H9 (cell line): ENCODE results near the gene PCDHGA3. TPM values are rescaled to one million over a fixed set of nuclear protein-coding genes. Genes with fewer than 3 reads are reported as not detected.

Experiments used
- DNase-seq: peaks from one replicate; pipeline ENCODE4 v3.0.0-alpha.2; 2017
- H2AFZ ChIP-seq: one replicate; pipeline ENCODE4 v1.6.1; 2013; ENCODE audit warnings: mild to moderate bottlenecking, low read length, control low read depth, moderate library complexity
- H2AK5ac ChIP-seq: 2 replicates; pipeline ENCODE4 v1.6.1; 2013; ENCODE audit warnings: low read length, control low read depth, mixed read lengths; ENCODE audit not compliant: insufficient read length
- H2BK120ac ChIP-seq: one replicate; pipeline ENCODE4 v1.6.1; 2013; ENCODE audit warnings: low read depth, mild to moderate bottlenecking, low read length, control low read depth, inconsistent platforms; ENCODE audit not compliant: poor library complexity, severe bottlenecking
- H2BK12ac ChIP-seq: 2 replicates; pipeline ENCODE4 v1.6.1; 2013; ENCODE audit warnings: low read length, control low read depth, mixed read lengths, low read depth; ENCODE audit not compliant: insufficient read length
- H2BK15ac ChIP-seq: 2 replicates; pipeline ENCODE4 v1.6.1; 2013; ENCODE audit warnings: low read depth, low read length, control low read depth
- H2BK20ac ChIP-seq: one replicate; pipeline ENCODE4 v1.6.1; 2013; ENCODE audit warnings: low read depth, mild to moderate bottlenecking, low read length, control low read depth, inconsistent platforms; ENCODE audit not compliant: poor library complexity, severe bottlenecking
- H2BK5ac ChIP-seq: 2 replicates; pipeline ENCODE4 v1.6.1; 2013; ENCODE audit warnings: low read length, control low read depth, mixed read lengths; ENCODE audit not compliant: insufficient read length
- H3K14ac ChIP-seq: 2 replicates; pipeline ENCODE4 v1.6.1; 2013; ENCODE audit warnings: low read length, control low read depth; ENCODE audit not compliant: insufficient read depth
- H3K18ac ChIP-seq: 2 replicates; pipeline ENCODE4 v1.6.1; 2013; ENCODE audit warnings: low read depth, mild to moderate bottlenecking, mixed read lengths, low read length, control low read depth; ENCODE audit not compliant: insufficient read length
- H3K23ac ChIP-seq: 2 replicates; pipeline ENCODE4 v1.6.1; 2013; ENCODE audit warnings: low read length, control low read depth, mixed read lengths, low read depth; ENCODE audit not compliant: insufficient read length
- H3K23me2 ChIP-seq: 2 replicates; pipeline ENCODE4 v1.6.1; 2013; ENCODE audit warnings: low read depth, mild to moderate bottlenecking, mixed read lengths, low read length, control low read depth; ENCODE audit not compliant: insufficient read length, poor library complexity, severe bottlenecking
- H3K27ac ChIP-seq: 2 replicates; pipeline ENCODE4 v1.5.1; 2013; ENCODE audit warnings: low read length, control low read depth, mixed read lengths, low read depth; ENCODE audit not compliant: insufficient read length
- H3K27me3 ChIP-seq: 2 replicates; pipeline ENCODE4 v1.6.1; 2013; ENCODE audit warnings: low read length, control low read depth, inconsistent platforms; ENCODE audit not compliant: insufficient read depth
- H3K4ac ChIP-seq: 2 replicates; pipeline ENCODE4 v1.6.1; 2013; ENCODE audit warnings: low read depth, mild to moderate bottlenecking, control low read depth, inconsistent platforms, low read length, moderate library complexity
- H3K4me1 ChIP-seq: 2 replicates; pipeline ENCODE4 v1.6.1; 2013; ENCODE audit warnings: low read length, control low read depth, inconsistent platforms; ENCODE audit not compliant: insufficient read depth
- H3K4me2 ChIP-seq: 2 replicates; pipeline ENCODE4 v1.6.1; 2013; ENCODE audit warnings: low read length, control low read depth, mixed read lengths; ENCODE audit not compliant: insufficient read length, insufficient read depth
- H3K56ac ChIP-seq: 2 replicates; pipeline ENCODE4 v1.6.1; 2013; ENCODE audit warnings: low read depth, mild to moderate bottlenecking, mixed read lengths, low read length, control low read depth; ENCODE audit not compliant: insufficient read length
- H3K79me1 ChIP-seq: 2 replicates; pipeline ENCODE4 v1.6.1; 2013; ENCODE audit warnings: low read depth, mild to moderate bottlenecking, moderate library complexity, low read length, control low read depth, inconsistent platforms; ENCODE audit not compliant: insufficient read depth, poor library complexity, severe bottlenecking
- H3K79me2 ChIP-seq: 2 replicates; pipeline ENCODE4 v1.6.1; 2013; ENCODE audit warnings: low read length, control low read depth, inconsistent platforms; ENCODE audit not compliant: insufficient read depth
- H3K9ac ChIP-seq: 2 replicates; pipeline ENCODE4 v1.6.1; 2013; ENCODE audit warnings: low read length, control low read depth, mixed read lengths; ENCODE audit not compliant: insufficient read length; ENCODE audit errors: extremely low read depth
- H3K9me3 ChIP-seq: one replicate; pipeline ENCODE4 v1.6.1; 2013; ENCODE audit warnings: low read depth, low read length, inconsistent platforms; ENCODE audit not compliant: control insufficient read depth
- H3T11ph ChIP-seq: one replicate; pipeline ENCODE4 v1.6.1; 2013; ENCODE audit warnings: mild to moderate bottlenecking, low read length, control low read depth, inconsistent platforms
- H4K20me1 ChIP-seq: one replicate; pipeline ENCODE4 v1.6.1; 2013; ENCODE audit not compliant: control insufficient read depth, insufficient read length, insufficient read depth
- H4K5ac ChIP-seq: 2 replicates; pipeline ENCODE4 v1.6.1; 2013; ENCODE audit warnings: low read depth, mild to moderate bottlenecking, mixed read lengths, low read length, control low read depth; ENCODE audit not compliant: insufficient read length
- H4K8ac ChIP-seq: replicated peaks from 2 replicates; pipeline ENCODE4 v1.6.1; 2013; ENCODE audit warnings: low read length, control low read depth, mixed read lengths, low read depth; ENCODE audit not compliant: insufficient read length
- H4K91ac ChIP-seq: 2 replicates; pipeline ENCODE4 v1.6.1; 2013; ENCODE audit warnings: low read depth, mild to moderate bottlenecking, moderate library complexity, mixed read lengths, low read length, control low read depth; ENCODE audit not compliant: insufficient read length
- H3K27ac Mint-ChIP-seq, 3 experiments: 2 replicates in 2 of 3; 3 replicates in 1 of 3; pipeline ENCODE4 v1.8.0; 2020 to 2021; ENCODE audit warnings: mixed read lengths in 3 of 3, mild to moderate bottlenecking in 1 of 3, moderate library complexity in 1 of 3
- H3K27me3 Mint-ChIP-seq: 2 replicates; pipeline ENCODE4 v1.8.0; 2021; ENCODE audit warnings: low read depth, mild to moderate bottlenecking, moderate library complexity, mixed read lengths
- H3K36me3 Mint-ChIP-seq, 3 experiments: 2 replicates in 2 of 3; 3 replicates in 1 of 3; pipeline ENCODE4 v1.8.0; 2020 to 2021; ENCODE audit warnings: low read depth in 3 of 3, mixed read lengths in 3 of 3; ENCODE audit not compliant: insufficient read depth in 1 of 3
- H3K4me1 Mint-ChIP-seq, 2 experiments: 2 replicates each; pipeline ENCODE4 v1.8.0; 2020; ENCODE audit warnings: mixed read lengths in 2 of 2
- H3K4me3 Mint-ChIP-seq, 2 experiments: 2 replicates in 1 of 2; 3 replicates in 1 of 2; pipeline ENCODE4 v1.8.0; 2020 to 2021; ENCODE audit warnings: mild to moderate bottlenecking in 2 of 2, mixed read lengths in 2 of 2, moderate library complexity in 1 of 2
- H3K9me3 Mint-ChIP-seq, 2 experiments: 2 replicates in 1 of 2; 3 replicates in 1 of 2; pipeline ENCODE4 v1.8.0; 2020; ENCODE audit warnings: mild to moderate bottlenecking in 2 of 2, mixed read lengths in 2 of 2, moderate library complexity in 1 of 2
- CTCF ChIP-seq: fragments of 200-600 bp; sonication (generic); conservative IDR thresholded peaks from 3 replicates; pipeline ENCODE4 v1.8.0; 2021; ENCODE audit warnings: antibody characterized with exemption, mild to moderate bottlenecking
- WGBS: extraction: QIAGEN DNeasy Blood & Tissue Kit; methylation state at CpG from one replicate; pipeline ENCODE4 v1.1.7; 2013; ENCODE audit warnings: missing lambda C conversion rate, low lambda C conversion rate, mixed read lengths; ENCODE audit not compliant: insufficient read length; ENCODE audit errors: extremely low coverage; 5-methylcytosine and 5-hydroxymethylcytosine counted together
- total RNA-seq: library from RNA; stranded (reverse); gene quantifications from 2 replicates; pipeline ENCODE4 v1.2.1, GENCODE V29; 2021

Gene PCDHGA3
- total RNA-seq, 1 experiment from 2014 or later, result 0.94 TPM

GRCh38 chr5:141360685-141361084, 17.1 kb downstream of the PCDHGA3 start:
- no peak overlapping the region for H3K9ac ChIP-seq
- WGBS, result no CpG with 5 or more reads among the region's 15 CpGs
- no peaks in the 10 kb centered on the region for H3K23me2 ChIP-seq
- H4K91ac ChIP-seq, result no peak overlapping the region
- H3K27me3 ChIP-seq, result no peaks in the 10 kb centered on the region
- no peaks in the 10 kb centered on the region for H3K4me1 ChIP-seq
- H3K79me2 ChIP-seq, result no peaks in the 10 kb centered on the region
- Mint-ChIP-seq H3K27ac (peak overlapping the region in 1 of 3 experiments; percentile 24; a peak in 1 of 7 replicates), H3K9me3 (peaks cover 73% of the 10 kb centered on the region in 2 experiments), H3K4me3 (no peak overlapping the region), H3K27me3 (peaks cover 7% of the 10 kb centered on the region), H3K4me1 (peaks cover 7 to 15% of the 10 kb centered on the region in 2 experiments; a peak in 3 of 4 replicates), H3K36me3 (peaks cover 44 to 72% (median 64%) of the 10 kb centered on the region in 3 experiments)
- H4K20me1 ChIP-seq, result no peaks in the 10 kb centered on the region
- no peaks in the 10 kb centered on the region for H3K79me1 ChIP-seq
- no peak for TF ChIP-seq CTCF
- H4K5ac ChIP-seq, result no peak overlapping the region
- H3K14ac ChIP-seq, result no peak overlapping the region
- H3K18ac ChIP-seq, result no peak overlapping the region
- H2BK15ac ChIP-seq, result no peak overlapping the region
- H3K9me3 ChIP-seq, result peaks cover 31% of the 10 kb centered on the region
- H2BK12ac ChIP-seq, result no peak overlapping the region
- H3K27ac ChIP-seq, result no peak overlapping the region
- H3K4me2 ChIP-seq, result no peak overlapping the region
- no peak overlapping the region for H3K4ac ChIP-seq
- H2BK20ac ChIP-seq, result no peak overlapping the region
- H3T11ph ChIP-seq, result no peak overlapping the region
- no peak overlapping the region for H2BK5ac ChIP-seq
- no peak overlapping the region for H3K56ac ChIP-seq
- H3K23ac ChIP-seq, result no peak overlapping the region
- no peak overlapping the region for H2AFZ ChIP-seq
- H4K8ac ChIP-seq, result no peak overlapping the region
- H2BK120ac ChIP-seq, result no peak overlapping the region
- no peak overlapping the region for H2AK5ac ChIP-seq
- DNase-seq, result no peak
